K562 (cell line): Measurements from ENCODE around the gene COQ9. TPM values are rescaled to one million over a fixed set of nuclear protein-coding genes. Genes with fewer than 3 reads are reported as not detected.

Experiments used
- EHMT2 ChIP-seq: fragments of 450-650 bp; IDR thresholded peaks from 2 replicates; pipeline ENCODE4 v1.6.1; 2018; ENCODE audit warnings: antibody characterized with exemption
- ZNF407 ChIP-seq: fragments of 450-650 bp; IDR thresholded peaks from 2 replicates; pipeline ENCODE4 v1.6.1; 2016; ENCODE audit warnings: low read depth
- polyA plus RNA-seq, 8 experiments: library from polyadenylated mRNA; depleted of rRNA in 4 of 8; stranded (reverse) in 5 of 8; unstranded in 3 of 8; fragments of >200 nt; fragmentation: Nextera tagmentation in 2 of 8; fragmentation: Illumina TruSeq in 1 of 8; extraction: Ambion mirVana in 2 of 8; extraction: Trizol in 1 of 8; gene quantifications; 2 replicates each; pipeline versions ENCODE4 v1.2.1 to v1.2.3, GENCODE V29; 2011 to 2014; ENCODE audit warnings: inconsistent platforms in 1 of 8, missing spikeins in 1 of 8
- total RNA-seq, 7 experiments: library from RNA; depleted of rRNA in 6 of 7; stranded (reverse); fragments of >200 nt in 6 of 7; fragmentation: Illumina TruSeq in 2 of 7; extraction: Trizol in 2 of 7; gene quantifications; 2 replicates each; pipeline versions ENCODE4 v1.2.1 to v1.2.3, GENCODE V29; 2011 to 2021; ENCODE audit warnings: low replicate concordance in 1 of 7

COQ9 gene
- total and polyA plus RNA-seq, 9 of the 15 experiments (the other 6 are each of a cell fraction or from before 2014, with no cell fraction given): 35.0 to 139 (median 71.4) TPM

- TF ChIP-seq ZNF407 (no peak), EHMT2 (no peak)
- TF ChIP-seq, all 486 proteins: peak for 123
Observed at GRCh38 chr16:57447186-57447962, at the start of gene COQ9, which contains the start of gene CIAPIN1 (continued).
